Keratinocyte (primary cell): Measurements from ENCODE around the gene CNTNAP2. TPM values are rescaled to one million over a fixed set of nuclear protein-coding genes. Genes with fewer than 3 reads are reported as not detected.

Source experiments
- DNase-seq: peaks from one replicate; pipeline ENCODE4 v3.0.0-alpha.2; 2011; ENCODE audit warnings: low read depth, missing footprints, low spot score
- FAIRE-seq: peaks from 2 replicates; lab custom pipeline; 2011; peaks lifted over from hg19 to GRCh38; lab: Jason Lieb, UNC
- H2AFZ ChIP-seq: 2 replicates; pipeline ENCODE4 v1.6.0; 2012; ENCODE audit warnings: low read length, control low read depth, inconsistent platforms; ENCODE audit not compliant: control insufficient read depth
- H3K27ac ChIP-seq: 2 replicates; pipeline ENCODE4 v1.5.1; 2011; ENCODE audit warnings: low read length; ENCODE audit not compliant: control insufficient read depth, insufficient read depth
- H3K27me3 ChIP-seq: 3 replicates; pipeline ENCODE4 v1.6.0; 2011; ENCODE audit warnings: low read length; ENCODE audit not compliant: control insufficient read depth, insufficient read depth; ENCODE audit errors: extremely low read depth
- H3K36me3 ChIP-seq, 2 experiments: 2 replicates in 1 of 2; 3 replicates in 1 of 2; pipeline ENCODE4 v1.5.1; 2011; ENCODE audit warnings: low read length in 2 of 2, mild to moderate bottlenecking in 1 of 2; ENCODE audit not compliant: control insufficient read depth in 2 of 2, insufficient read depth in 2 of 2; ENCODE audit errors: extremely low read depth in 1 of 2
- H3K4me1 ChIP-seq: 3 replicates; pipeline ENCODE4 v1.5.1; 2011; ENCODE audit warnings: low read length; ENCODE audit not compliant: control insufficient read depth, insufficient read depth; ENCODE audit errors: extremely low read depth
- H3K4me2 ChIP-seq: 3 replicates; pipeline ENCODE4 v1.6.0; 2011; ENCODE audit warnings: low read depth, low read length; ENCODE audit not compliant: control insufficient read depth, insufficient read depth; ENCODE audit errors: extremely low read depth
- H3K4me3 ChIP-seq, 3 experiments: fragments of 200-600 bp in 1 of 3; sonication (generic) in 1 of 3; 2 replicates in 2 of 3; 3 replicates in 1 of 3; pipeline ENCODE4 v1.5.1; 2011 to 2016; ENCODE audit warnings: low read length in 3 of 3, mild to moderate bottlenecking in 3 of 3, control low read depth in 2 of 3, inconsistent platforms in 1 of 3, low read depth in 1 of 3, mixed read lengths in 1 of 3, mixed run types in 1 of 3, moderate library complexity in 1 of 3; ENCODE audit not compliant: control insufficient read depth in 2 of 3, insufficient read depth in 2 of 3; ENCODE audit errors: extremely low read depth in 1 of 3
- H3K79me2 ChIP-seq: 2 replicates; pipeline ENCODE4 v1.6.0; 2012; ENCODE audit warnings: low read length; ENCODE audit not compliant: control insufficient read depth, insufficient read depth
- H3K9ac ChIP-seq: 3 replicates; pipeline ENCODE4 v1.6.0; 2011; ENCODE audit warnings: low read length; ENCODE audit not compliant: control insufficient read depth, insufficient read depth; ENCODE audit errors: extremely low read depth
- H3K9me1 ChIP-seq: 3 replicates; pipeline ENCODE4 v1.6.0; 2011; ENCODE audit warnings: low read length; ENCODE audit not compliant: control insufficient read depth, insufficient read depth; ENCODE audit errors: extremely low read depth
- H3K9me3 ChIP-seq: 2 replicates; pipeline ENCODE4 v1.5.1; 2012; ENCODE audit warnings: low read depth, low read length; ENCODE audit not compliant: control insufficient read depth
- H4K20me1 ChIP-seq: 3 replicates; pipeline ENCODE4 v1.6.0; 2011; ENCODE audit warnings: low read length; ENCODE audit not compliant: control insufficient read depth, insufficient read depth; ENCODE audit errors: extremely low read depth
- EZH2 ChIP-seq: IDR thresholded peaks from one replicate; pipeline ENCODE4 v1.6.1; 2012; ENCODE audit warnings: inconsistent platforms, mild to moderate bottlenecking, low read length, moderate library complexity
- dilution Hi-C: fragments of 300-500 bp; cut with MboI; formaldehyde crosslinking; loops from one replicate; pipeline ENCODE4 v1.7.0; 2020; ENCODE audit warnings: low sequenced_read_pairs; ENCODE audit not compliant: extremely low pct_ligation_motif_present
- polyA plus RNA-seq, 5 experiments: library from polyadenylated mRNA; depleted of rRNA in 3 of 5; stranded (reverse) in 3 of 5; stranded (forward) in 1 of 5; unstranded in 1 of 5; fragments of >200 nt; gene quantifications; 1 replicate in 1 of 5; 2 replicates in 3 of 5; 3 replicates in 1 of 5; pipeline versions ENCODE4 v1.2.1 to v1.2.3, GENCODE V29; 2011 to 2012; ENCODE audit warnings: missing spikeins in 2 of 5, low read depth in 1 of 5, low replicate concordance in 1 of 5
- TF ChIP-seq, protein P1 (sequence below), 3 experiments: IDR thresholded peaks in 1 of 3; conservative IDR thresholded peaks in 1 of 3; optimal IDR thresholded peaks in 1 of 3; 2 replicates in 2 of 3; 3 replicates in 1 of 3; pipeline versions ENCODE3 to v1.5.1; 2011; ENCODE audit warnings: low read length in 3 of 3, mild to moderate bottlenecking in 3 of 3, moderate library complexity in 2 of 3, control low read depth in 1 of 3, inconsistent platforms in 1 of 3; ENCODE audit not compliant: insufficient read depth in 2 of 3; ENCODE audit errors: extremely low read depth in 1 of 3

CNTNAP2 gene
- polyA plus RNA-seq, 1 donor (not counting 4 experiments of a cell fraction or from before 2014, with no cell fraction given): 1.4 TPM

DNA sequence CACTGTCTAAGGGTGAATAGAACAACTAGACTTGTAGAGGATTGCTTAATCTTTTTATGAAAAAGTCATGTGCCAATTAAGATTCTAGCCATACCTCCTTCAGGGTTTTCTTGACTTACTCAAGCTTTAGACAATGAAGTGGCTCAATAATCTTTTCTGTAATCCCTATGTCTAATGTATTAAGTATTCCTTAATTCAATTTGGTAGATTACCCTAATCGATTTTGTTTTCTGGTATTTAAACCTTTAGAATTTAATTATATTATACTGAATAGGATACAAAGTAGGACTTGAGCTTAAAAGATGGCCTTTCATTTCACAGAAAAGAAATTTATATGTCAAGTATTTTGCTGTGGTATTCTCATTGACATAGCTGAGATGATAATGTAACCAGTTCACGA, 1876.1 kb downstream of the CNTNAP2 start:
- Histone ChIP-seq H3K4me2 (no peak overlapping the region), H3K27me3 (no peaks in the 10 kb centered on the region), H3K9me3 (no peaks in the 10 kb centered on the region), H3K27ac (no peak overlapping the region), H3K79me2 (no peaks in the 10 kb centered on the region), H3K36me3 (no peaks in the 10 kb centered on the region), H3K9ac (no peak overlapping the region), H3K4me3 (no peak overlapping the region), H3K4me1 (no peaks in the 10 kb centered on the region), H4K20me1 (no peaks in the 10 kb centered on the region), H2AFZ (no peak overlapping the region), H3K9me1 (no peaks in the 10 kb centered on the region)
- dilution Hi-C loops: no loop called here
- DNase-seq (no peak), FAIRE-seq (no peak)
- TF ChIP-seq EZH2: no peak
- TF ChIP-seq, protein P1, sequence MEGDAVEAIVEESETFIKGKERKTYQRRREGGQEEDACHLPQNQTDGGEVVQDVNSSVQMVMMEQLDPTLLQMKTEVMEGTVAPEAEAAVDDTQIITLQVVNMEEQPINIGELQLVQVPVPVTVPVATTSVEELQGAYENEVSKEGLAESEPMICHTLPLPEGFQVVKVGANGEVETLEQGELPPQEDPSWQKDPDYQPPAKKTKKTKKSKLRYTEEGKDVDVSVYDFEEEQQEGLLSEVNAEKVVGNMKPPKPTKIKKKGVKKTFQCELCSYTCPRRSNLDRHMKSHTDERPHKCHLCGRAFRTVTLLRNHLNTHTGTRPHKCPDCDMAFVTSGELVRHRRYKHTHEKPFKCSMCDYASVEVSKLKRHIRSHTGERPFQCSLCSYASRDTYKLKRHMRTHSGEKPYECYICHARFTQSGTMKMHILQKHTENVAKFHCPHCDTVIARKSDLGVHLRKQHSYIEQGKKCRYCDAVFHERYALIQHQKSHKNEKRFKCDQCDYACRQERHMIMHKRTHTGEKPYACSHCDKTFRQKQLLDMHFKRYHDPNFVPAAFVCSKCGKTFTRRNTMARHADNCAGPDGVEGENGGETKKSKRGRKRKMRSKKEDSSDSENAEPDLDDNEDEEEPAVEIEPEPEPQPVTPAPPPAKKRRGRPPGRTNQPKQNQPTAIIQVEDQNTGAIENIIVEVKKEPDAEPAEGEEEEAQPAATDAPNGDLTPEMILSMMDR (optimal IDR thresholded peaks at IDR 0.05 in 1 of 3, IDR thresholded peaks at IDR 0.05 in 1 of 3, conservative IDR thresholded peaks at IDR 0.05 in 1 of 3; ENCODE audit: extremely low read depth in 1 of 3, insufficient read depth in 2 of 3, low read length in 3 of 3): no peak

DNA sequence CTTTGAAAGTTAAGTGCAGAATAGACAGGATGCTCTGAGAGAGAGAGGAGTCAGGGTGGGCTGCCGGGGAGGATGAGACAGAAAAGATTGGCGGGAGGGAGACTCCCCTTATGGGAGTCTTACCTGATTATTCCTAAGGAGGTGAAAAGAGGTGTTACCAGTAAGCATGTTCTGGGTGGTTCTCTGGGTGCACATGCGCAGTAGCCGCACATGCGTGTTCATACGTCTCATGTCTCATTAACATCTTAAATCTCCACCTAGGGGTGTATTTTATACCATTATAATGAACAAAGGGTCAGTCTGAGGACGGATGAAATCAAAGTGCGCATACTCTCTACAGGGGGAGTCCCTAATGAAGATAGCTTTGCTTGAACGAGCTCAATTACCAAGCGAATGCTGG, 1881.0 kb downstream of the CNTNAP2 start:
- FAIRE-seq (no peak), DNase-seq (no peak)
- no peaks in the 10 kb centered on the region for H4K20me1 ChIP-seq
- no peak overlapping the region for H3K4me2 ChIP-seq
- H3K27me3 ChIP-seq: no peaks in the 10 kb centered on the region
- H3K36me3 ChIP-seq: no peaks in the 10 kb centered on the region
- dilution Hi-C loops: no loop called here
- H3K4me1 ChIP-seq: no peaks in the 10 kb centered on the region
- no peaks in the 10 kb centered on the region for H3K9me3 ChIP-seq
- no peak overlapping the region for H2AFZ ChIP-seq
- H3K79me2 ChIP-seq: no peaks in the 10 kb centered on the region
- no peak overlapping the region for H3K4me3 ChIP-seq
- H3K9ac ChIP-seq: no peak overlapping the region
- no peak overlapping the region for H3K27ac ChIP-seq
- TF ChIP-seq, protein P1 (optimal IDR thresholded peaks at IDR 0.05 in 1 of 3, IDR thresholded peaks at IDR 0.05 in 1 of 3, conservative IDR thresholded peaks at IDR 0.05 in 1 of 3; ENCODE audit: extremely low read depth in 1 of 3, insufficient read depth in 2 of 3, low read length in 3 of 3): no peak
- no peak for TF ChIP-seq EZH2
- H3K9me1 ChIP-seq: no peaks in the 10 kb centered on the region
